Epithelial cell of proximal tubule (primary cell): Measurements from ENCODE around the gene MCRIP1. TPM values are rescaled to one million over a fixed set of nuclear protein-coding genes. Genes with fewer than 3 reads are reported as not detected.

Source experiments
- DNase-seq: peaks from one replicate; pipeline ENCODE4 v3.0.0-alpha.2; 2011; ENCODE audit warnings: low read depth
- H3K4me3 ChIP-seq: 2 replicates; pipeline ENCODE4 v1.5.1; 2011; ENCODE audit warnings: low read depth, mild to moderate bottlenecking, low read length
- total RNA-seq: library from RNA; depleted of rRNA; stranded (reverse); fragments of >200 nt; gene quantifications from 2 replicates; pipeline ENCODE4 v1.2.3, GENCODE V29; 2015
- TF ChIP-seq, protein P1 (sequence below): conservative IDR thresholded peaks from 2 replicates; pipeline ENCODE4 v1.5.1; 2012; ENCODE audit warnings: low read depth, mild to moderate bottlenecking, low read length

The MCRIP1 gene, protein sequence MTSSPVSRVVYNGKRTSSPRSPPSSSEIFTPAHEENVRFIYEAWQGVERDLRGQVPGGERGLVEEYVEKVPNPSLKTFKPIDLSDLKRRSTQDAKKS
- 111 and 153 TPM in 2 replicates for total RNA-seq

DNA sequence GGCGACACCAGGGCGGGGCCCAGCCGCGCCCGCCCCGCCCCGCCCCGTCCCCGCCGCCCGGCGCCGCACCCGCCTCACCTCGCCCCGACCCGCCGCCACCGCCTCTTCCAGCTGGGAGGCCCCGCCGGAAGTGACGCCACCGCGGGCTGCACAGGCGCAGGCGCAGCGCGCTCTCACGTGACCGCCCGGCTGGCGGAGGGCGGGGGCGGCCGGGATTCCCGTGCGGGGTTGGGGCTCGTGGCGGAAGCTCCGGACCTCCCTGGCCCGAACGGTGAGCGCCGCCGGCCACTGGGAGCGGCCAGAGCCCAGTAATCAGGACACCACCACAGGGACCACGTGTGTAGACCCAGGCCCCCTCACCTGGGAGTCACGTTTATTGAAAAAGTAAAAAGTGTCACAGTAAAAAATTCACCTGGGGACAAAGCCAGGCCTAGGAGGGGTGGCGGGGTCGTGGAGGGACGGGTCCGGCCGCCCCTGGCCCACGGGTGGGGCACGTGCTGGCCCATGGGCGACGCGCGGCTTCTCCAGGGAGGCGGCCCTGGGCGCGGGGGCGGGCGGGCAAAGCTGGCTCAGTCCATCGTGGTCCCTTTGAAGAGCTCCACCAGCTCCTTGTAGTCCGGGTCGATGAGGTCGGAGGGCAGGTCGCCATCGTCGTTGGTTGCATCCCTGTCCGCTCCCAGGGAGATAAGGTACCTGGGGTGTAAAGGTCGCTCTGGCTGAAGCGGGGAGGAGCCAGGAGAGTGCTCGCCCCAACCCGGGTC, at the start of gene MCRIP1:
MCRIP1 (minus strand) TSS at position 132 of the 761 bp plus-strand sequence. CDS start 8,785 bp downstream, outside the sequence.
- DNase-seq: no peak
- TF ChIP-seq, protein P1, sequence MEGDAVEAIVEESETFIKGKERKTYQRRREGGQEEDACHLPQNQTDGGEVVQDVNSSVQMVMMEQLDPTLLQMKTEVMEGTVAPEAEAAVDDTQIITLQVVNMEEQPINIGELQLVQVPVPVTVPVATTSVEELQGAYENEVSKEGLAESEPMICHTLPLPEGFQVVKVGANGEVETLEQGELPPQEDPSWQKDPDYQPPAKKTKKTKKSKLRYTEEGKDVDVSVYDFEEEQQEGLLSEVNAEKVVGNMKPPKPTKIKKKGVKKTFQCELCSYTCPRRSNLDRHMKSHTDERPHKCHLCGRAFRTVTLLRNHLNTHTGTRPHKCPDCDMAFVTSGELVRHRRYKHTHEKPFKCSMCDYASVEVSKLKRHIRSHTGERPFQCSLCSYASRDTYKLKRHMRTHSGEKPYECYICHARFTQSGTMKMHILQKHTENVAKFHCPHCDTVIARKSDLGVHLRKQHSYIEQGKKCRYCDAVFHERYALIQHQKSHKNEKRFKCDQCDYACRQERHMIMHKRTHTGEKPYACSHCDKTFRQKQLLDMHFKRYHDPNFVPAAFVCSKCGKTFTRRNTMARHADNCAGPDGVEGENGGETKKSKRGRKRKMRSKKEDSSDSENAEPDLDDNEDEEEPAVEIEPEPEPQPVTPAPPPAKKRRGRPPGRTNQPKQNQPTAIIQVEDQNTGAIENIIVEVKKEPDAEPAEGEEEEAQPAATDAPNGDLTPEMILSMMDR: no peak
- peak within 1 kb of the TSS; percentile 89 for H3K4me3 ChIP-seq

DNA sequence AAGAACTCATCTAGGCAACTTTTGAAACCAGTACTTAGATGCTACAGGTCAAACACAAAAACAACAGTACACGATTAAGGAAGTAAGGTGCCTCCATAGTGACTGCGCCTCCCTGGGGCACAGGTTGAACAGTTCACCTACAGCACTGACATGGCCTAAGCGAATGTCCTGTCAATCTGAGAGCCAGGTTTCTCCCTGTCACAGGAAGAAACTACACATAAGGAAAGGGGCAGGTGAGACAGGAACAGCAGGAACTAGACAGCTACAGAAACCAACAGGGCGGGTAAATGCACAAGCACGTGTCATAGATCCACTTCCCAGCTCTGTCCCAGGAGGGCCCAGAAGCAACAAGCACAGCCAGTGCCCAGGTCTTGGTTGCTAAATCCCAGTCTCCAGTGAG, 46.0 kb upstream of the MCRIP1 start:
- H3K4me3 ChIP-seq: no peak overlapping the region
- TF ChIP-seq, protein P1: no peak
- DNase-seq: no peak

DNA sequence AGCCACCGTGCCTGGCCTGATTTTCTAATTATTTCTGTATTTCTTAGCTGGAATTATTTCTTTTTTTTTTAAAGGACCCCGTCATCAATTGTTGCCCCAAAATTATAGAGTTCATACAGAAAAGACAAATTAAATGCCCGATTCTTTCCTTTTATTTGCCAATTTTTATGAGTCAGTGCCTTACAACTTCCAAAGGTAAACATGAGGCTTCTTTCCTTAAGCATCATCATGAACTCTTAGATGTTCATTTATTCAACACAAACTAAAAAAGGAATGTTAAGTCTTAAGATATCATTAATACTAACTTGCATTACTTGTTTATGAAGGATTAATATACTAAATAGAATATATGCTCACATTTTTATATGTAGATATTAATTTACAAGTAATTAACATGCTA, 45.2 kb upstream of the MCRIP1 start:
- TF ChIP-seq, protein P1: no peak
- no peak overlapping the region for H3K4me3 ChIP-seq
- DNase-seq: no peak

DNA sequence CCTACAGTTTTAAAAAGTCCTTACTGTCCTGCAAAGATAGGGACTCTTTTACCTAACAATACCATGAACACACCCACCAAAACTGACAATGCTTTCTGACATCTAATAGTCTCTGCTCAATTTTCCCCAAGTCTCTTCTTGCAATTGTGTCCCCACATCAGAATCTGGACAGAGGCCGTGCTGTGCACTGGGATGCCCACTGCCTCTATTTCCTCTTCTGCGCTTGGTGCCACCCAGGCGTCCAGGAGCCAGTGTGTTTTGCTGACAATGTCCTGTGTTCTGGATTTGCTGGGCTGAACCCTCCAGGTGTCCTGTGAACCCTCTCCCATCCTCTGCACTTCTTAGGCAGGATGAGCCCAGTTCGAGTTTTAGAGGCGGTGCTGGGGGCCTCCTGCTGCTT, 44.5 kb upstream of the MCRIP1 start:
- TF ChIP-seq, protein P1: no peak
- no peak overlapping the region for H3K4me3 ChIP-seq
- no peak for DNase-seq

DNA sequence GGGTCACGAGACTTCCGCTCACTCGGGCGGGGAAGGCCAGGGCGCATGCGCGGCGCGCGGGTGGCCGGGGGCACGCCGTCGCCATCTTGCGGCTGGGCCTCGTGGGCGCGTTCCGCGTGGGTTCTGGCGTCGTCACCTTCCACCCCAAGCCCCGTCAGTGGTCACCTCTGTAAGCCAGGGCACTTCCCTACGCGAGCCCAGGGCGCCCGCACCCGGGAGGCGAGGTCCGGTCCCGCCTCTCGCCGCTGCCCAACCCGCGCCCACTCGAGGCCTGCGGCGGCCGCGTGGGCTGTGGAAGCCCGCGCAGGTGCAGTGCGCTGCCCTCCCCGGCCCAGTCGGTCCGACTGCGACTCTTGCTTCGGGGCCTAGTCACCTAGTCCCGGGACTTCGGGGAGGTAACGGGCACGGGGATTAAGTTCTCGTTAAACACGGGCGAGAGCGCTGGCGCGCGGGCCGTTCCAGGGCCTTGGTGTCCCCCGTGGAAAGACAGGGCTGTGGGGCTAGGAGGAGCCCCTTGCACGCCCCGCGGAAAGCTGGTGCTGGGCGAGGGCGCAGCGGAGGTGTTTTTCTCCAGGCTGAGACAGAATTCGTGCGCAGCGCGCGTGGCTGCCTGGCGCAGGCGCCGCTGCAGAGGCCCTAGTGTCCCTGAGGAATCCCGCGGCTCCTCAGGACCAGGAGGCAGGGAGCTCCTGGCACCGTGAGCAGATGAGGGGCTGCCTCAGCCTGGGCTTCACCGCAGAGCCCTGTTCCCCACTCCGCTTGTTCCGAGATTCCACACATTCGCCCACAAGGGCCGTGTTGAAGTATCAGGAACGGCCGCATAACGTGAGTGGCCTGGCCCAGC, 38.5 kb upstream of the MCRIP1 start:
- TF ChIP-seq, protein P1: peak; percentile 20
- DNase-seq: no peak

DNA sequence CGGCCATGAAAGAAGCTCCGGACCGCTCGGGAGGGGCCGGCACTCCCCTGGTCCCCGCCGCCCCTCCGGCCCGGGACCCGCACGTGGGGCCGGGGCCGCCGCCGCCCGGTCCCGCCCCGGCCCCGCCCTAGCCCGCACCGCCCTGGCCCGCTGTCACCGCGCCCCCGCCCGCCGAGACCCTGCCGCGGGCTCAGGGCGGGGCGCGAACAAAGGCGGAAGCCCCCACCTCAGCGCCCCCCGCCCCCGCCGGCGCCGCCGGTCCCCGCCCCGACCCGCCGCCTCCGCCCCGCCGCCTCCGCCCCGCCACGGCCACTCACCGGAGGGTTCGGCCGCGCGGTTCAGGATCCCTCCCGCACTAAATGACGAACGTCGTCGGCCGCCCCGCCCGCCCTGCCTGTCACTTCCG, 37.9 kb upstream of the MCRIP1 start, which contains the start of gene ARHGDIA:
ARHGDIA (minus strand) TSS at position 357 of the 406 bp plus-strand sequence. CDS start 1,407 bp downstream, outside the sequence.
- H3K4me3 ChIP-seq: peak within 1 kb of the TSS; percentile 85
- TF ChIP-seq, protein P1: no peak
- no peak for DNase-seq

More for the DNA sequence above, 38.5 kb upstream of the MCRIP1 start:
- peak overlapping the region; percentile 85 for H3K4me3 ChIP-seq
